GM12878 (cell line): ENCODE data around the gene IRX4.

Experiments
- CEBPB ChIP-seq, 2 experiments: fragments of 150-350 bp in 1 of 2; IDR thresholded peaks; 2 replicates each; pipeline ENCODE4 v1.6.1; 2012 to 2014; ENCODE audit warnings: low read depth in 2 of 2, low read length in 2 of 2, borderline replicate concordance in 1 of 2, inconsistent platforms in 1 of 2
- EZH2 ChIP-seq: IDR thresholded peaks from 2 replicates; pipeline ENCODE4 v1.6.1; 2012; ENCODE audit warnings: low read depth, mild to moderate bottlenecking, control low read depth, inconsistent platforms, low read length, borderline replicate concordance; ENCODE audit not compliant: control insufficient read depth
- FOXM1 ChIP-seq: IDR thresholded peaks from 2 replicates; pipeline ENCODE4 v1.6.1; 2012; ENCODE audit warnings: low read depth, mild to moderate bottlenecking, inconsistent platforms, low read length, moderate library complexity
- IKZF2 ChIP-seq, 2 experiments: fragments of 450-650 bp; IDR thresholded peaks; 2 replicates each; pipeline ENCODE4 v1.6.1; 2017; ENCODE audit warnings: mild to moderate bottlenecking in 2 of 2, moderate library complexity in 2 of 2
- IRF3 ChIP-seq: fragments of 450-650 bp; IDR thresholded peaks from 2 replicates; pipeline ENCODE4 v1.6.1; 2014; ENCODE audit warnings: mild to moderate bottlenecking
- IRF4 ChIP-seq: IDR thresholded peaks from 2 replicates; pipeline ENCODE4 v1.6.1; 2011; ENCODE audit warnings: low read depth, low read length
- MEF2A ChIP-seq: IDR thresholded peaks from 2 replicates; pipeline ENCODE4 v1.6.1; 2011; ENCODE audit warnings: low read depth, mild to moderate bottlenecking, low read length, moderate library complexity; ENCODE audit not compliant: insufficient read depth
- RAD21 ChIP-seq: IDR thresholded peaks from 2 replicates; pipeline ENCODE4 v1.6.1; 2011; ENCODE audit warnings: mild to moderate bottlenecking, low read depth, low read length, moderate library complexity; ENCODE audit not compliant: insufficient read depth
- RBBP5 ChIP-seq: fragments of 200-600 bp; sonication (generic); conservative IDR thresholded peaks from 2 replicates; pipeline ENCODE4 v1.6.1; 2016
- RFX5 ChIP-seq: IDR thresholded peaks from 2 replicates; pipeline ENCODE4 v1.6.1; 2011; ENCODE audit warnings: low read depth, low read length, improper control_type of control experiment
- USF1 ChIP-seq: IDR thresholded peaks from 2 replicates; pipeline ENCODE4 v1.6.1; 2011; ENCODE audit warnings: borderline replicate concordance, low read depth, mild to moderate bottlenecking, moderate library complexity, mixed read lengths, low read length; ENCODE audit not compliant: insufficient read depth; ENCODE audit errors: extremely low read length
- ZNF687 ChIP-seq: fragments of 450-650 bp; IDR thresholded peaks from 2 replicates; pipeline ENCODE4 v1.6.1; 2017; ENCODE audit warnings: mild to moderate bottlenecking, moderate library complexity
- TF ChIP-seq, protein P1 (sequence below), 3 experiments: IDR thresholded peaks in 2 of 3; conservative IDR thresholded peaks in 1 of 3; 2 replicates each; pipeline ENCODE4 v1.5.1; 2011; ENCODE audit warnings: low read depth in 3 of 3, low read length in 3 of 3, mild to moderate bottlenecking in 3 of 3, control low read depth in 2 of 3, moderate library complexity in 2 of 3, inconsistent platforms in 1 of 3, mixed read lengths in 1 of 3; ENCODE audit not compliant: control insufficient read depth in 2 of 3, insufficient read depth in 1 of 3; ENCODE audit errors: extremely low read depth in 1 of 3

DNA sequence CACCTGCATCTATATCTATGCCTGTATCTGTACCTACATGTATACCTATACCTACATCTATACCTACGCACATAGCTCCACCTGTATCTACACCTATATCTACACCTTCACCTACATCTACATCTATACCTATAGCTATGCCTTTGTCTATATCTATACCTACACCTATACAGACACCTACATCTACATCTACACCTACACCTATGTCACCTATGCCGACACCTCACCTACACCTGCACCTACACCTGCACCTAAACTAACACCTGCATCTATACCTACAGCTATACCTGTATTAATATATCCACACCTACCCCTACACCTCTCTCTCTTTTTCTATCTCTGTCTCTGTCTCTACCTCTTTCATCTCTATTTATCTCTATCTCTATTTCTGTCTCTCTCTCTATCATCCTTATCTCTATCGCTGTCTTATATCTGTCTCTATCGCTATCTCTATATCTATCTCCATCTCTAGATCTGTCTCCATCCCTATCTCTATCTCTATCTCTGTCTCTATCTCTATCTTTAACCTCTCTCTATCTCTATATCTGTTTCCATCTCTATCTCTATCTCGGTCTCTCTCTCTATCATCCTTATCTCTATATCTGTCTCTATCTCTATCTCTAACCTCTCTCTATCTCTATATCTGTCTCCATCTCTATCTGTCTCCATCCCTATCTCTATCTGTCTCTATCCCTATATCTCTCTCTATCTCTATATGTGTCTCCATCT is 37.9 kb downstream of the IRX4 start:
- TF ChIP-seq EZH2 (no peak), IKZF2 (IDR thresholded peaks at IDR 0.05) (no peak), MEF2A (no peak), CEBPB (IDR thresholded peaks at IDR 0.05; ENCODE audit: borderline replicate concordance in 1 of 2, low read depth in 2 of 2, low read length in 2 of 2) (no peak), FOXM1 (no peak), RBBP5 (no peak), IRF3 (no peak), ZNF687 (no peak), USF1 (no peak), IRF4 (no peak), RAD21 (no peak), RFX5 (no peak)
- TF ChIP-seq, protein P1, sequence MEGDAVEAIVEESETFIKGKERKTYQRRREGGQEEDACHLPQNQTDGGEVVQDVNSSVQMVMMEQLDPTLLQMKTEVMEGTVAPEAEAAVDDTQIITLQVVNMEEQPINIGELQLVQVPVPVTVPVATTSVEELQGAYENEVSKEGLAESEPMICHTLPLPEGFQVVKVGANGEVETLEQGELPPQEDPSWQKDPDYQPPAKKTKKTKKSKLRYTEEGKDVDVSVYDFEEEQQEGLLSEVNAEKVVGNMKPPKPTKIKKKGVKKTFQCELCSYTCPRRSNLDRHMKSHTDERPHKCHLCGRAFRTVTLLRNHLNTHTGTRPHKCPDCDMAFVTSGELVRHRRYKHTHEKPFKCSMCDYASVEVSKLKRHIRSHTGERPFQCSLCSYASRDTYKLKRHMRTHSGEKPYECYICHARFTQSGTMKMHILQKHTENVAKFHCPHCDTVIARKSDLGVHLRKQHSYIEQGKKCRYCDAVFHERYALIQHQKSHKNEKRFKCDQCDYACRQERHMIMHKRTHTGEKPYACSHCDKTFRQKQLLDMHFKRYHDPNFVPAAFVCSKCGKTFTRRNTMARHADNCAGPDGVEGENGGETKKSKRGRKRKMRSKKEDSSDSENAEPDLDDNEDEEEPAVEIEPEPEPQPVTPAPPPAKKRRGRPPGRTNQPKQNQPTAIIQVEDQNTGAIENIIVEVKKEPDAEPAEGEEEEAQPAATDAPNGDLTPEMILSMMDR (IDR thresholded peaks at IDR 0.05 in 2 of 3, conservative IDR thresholded peaks at IDR 0.05 in 1 of 3; ENCODE audit: control insufficient read depth in 2 of 3, extremely low read depth in 1 of 3, insufficient read depth in 1 of 3, low read depth in 3 of 3, low read length in 3 of 3), result no peak
